HG03575 (cell line): ENCODE data around the gene PRDM5.

Experiments used
- ATAC-seq: cut with Tn5 transposase; IDR thresholded peaks from one replicate; pipeline ENCODE4 v1.9.1; 2021; ENCODE audit not compliant: unreplicated experiment, insufficient number of reproducible peaks, low FRiP score; ENCODE audit errors: extremely low read depth

PRDM5 gene

GRCh38 chr4:120864969-120865368, 57.6 kb downstream of the PRDM5 start:
- no peak for ATAC-seq

DNA sequence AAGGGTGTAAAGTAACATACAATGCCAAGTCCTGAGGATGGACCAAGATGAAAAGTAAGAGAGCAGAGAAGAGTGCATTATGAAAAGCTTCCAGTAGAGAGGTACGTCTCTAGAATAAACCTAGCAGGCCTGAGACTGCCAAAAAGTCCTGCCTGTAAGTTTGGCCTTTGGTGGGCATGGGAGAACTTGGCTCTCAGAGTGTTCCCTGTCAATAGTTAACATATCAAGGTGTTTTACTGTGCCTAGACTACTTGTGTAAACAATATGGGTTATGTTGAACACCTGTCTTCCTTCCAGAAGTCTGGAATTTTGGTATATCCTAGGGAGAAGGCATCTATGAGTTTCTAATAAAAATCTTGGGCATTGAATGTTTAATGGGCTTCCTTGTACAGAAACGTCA, 60.1 kb downstream of the PRDM5 start:
- no peak for ATAC-seq

- ATAC-seq, result no peak
These were observed 60.7 kb downstream of the PRDM5 start for GRCh38 chr4:120861852-120862251.

DNA sequence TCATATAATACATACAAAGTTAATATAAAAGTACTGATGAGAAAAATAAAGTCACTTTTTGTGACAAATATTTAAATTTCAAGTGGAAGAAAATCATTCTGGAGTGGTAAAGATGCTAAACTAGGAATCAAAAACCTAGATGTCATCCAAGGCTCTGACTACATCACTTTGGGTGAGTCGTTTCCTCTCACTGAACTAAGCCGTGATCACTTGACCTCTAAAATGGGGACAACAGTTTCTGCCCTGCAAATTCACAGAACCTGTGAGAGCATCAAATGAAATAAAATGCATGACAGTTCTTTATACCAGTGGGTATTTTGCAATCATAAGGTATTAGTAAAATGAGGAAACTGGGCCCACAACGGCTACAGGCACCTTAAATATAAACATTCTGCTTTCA, 63.8 kb downstream of the PRDM5 start:
- no peak for ATAC-seq

DNA sequence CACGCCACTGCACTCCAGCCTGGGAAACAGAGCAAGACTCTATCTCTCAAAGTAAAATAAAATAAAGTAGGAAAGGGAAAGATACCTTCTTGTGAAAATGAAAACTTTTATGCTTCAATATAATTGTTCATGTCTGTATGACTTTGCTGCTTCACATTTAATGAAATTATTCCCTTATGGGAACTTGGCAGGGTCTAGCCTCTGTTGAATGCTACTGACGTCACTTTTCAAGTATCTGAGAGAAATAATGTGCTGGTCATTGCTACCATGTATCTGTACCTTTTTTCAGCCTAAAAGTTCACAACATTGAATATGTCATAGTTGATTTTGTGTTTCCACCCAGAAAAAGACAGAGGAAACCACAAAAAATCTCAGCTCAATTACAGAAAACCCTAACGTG, 65.2 kb downstream of the PRDM5 start:
- no peak for ATAC-seq

DNA sequence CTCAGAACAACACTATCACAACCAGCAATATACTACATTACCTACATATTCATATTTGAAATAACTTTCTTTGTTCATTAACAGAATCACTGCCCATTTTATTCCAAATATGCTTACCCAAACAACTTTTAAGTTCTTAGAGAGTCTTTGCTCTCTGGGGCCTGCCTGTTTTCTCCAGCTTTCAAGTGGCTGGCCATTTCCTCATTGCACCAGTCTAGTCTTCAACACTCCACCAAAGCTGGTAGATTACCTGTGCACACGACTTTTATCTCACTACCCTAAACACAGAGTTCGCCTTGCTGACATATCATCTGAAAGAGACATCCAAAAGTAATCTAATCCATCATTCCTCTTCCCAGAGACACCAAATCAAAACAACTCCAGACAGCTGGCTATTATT, 66.2 kb downstream of the PRDM5 start:
- no peak for ATAC-seq

- ATAC-seq, result peak; percentile 95
These were observed 67.1 kb downstream of the PRDM5 start for GRCh38 chr4:120855307-120856001.

DNA sequence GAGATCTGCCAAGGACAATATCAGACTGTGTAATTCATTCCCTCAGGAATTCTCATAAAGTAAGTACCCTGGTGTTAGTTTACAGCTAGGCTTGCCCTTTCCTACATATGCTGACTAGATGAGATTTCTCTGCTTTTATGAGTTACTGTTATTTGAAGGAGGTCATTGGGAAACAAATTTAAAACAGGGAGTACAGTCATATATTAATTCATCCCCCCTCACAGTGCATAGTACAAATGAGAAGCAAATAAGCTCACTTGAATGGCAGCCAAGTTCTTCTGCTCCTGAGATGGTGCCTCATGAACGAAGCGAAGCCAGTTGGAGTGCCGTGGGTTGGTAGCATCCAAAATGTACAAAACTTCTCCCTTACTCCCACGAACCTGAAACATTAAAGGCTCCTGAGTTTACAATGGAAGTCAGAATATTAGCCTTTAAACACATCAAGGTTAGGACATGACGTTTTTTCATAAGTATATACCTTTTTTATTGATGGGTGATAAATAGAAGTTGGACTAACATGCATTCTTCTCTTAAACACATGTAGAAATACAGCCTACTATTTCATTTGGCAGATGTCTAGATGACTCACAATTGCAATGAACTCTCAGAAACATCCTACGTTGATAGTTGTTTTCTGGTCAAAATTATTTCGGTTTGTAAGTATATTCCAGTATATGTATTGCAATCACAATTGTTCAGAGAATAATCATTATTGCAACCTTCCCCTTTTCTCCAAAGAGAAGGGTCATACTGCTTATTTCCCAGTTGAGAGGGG, 69.2 kb downstream of the PRDM5 start:
- no peak for ATAC-seq

- ATAC-seq, result no peak
These were observed 72.4 kb downstream of the PRDM5 start for GRCh38 chr4:120850018-120850599.

- ATAC-seq, result no peak
These were observed 75.4 kb downstream of the PRDM5 start for GRCh38 chr4:120847019-120847582.

GRCh38 chr4:120844528-120844921, 78.0 kb downstream of the PRDM5 start:
- peak; percentile 89 for ATAC-seq

- no peak for ATAC-seq
These were observed 78.5 kb downstream of the PRDM5 start for GRCh38 chr4:120843849-120844527.

DNA sequence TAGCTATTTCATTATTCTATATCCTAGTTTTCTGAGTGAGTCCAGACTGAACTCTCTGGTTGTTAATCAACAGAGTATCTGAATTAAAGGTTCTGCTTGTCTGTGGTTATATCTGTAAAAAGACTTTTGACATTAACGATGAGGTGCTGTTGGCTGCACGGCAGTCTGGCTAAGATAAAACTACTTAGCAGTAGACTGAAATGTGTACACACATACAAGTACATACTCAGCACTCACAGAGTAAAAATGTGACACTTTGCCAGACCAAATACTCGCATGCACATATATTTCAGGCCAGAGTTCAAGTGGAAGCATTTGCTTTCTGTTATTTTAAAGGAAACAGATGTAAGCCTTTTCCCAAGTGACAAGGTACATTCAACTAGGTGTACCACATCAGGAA, 80.5 kb downstream of the PRDM5 start:
- no peak for ATAC-seq

GRCh38 chr4:120841580-120841979, 80.9 kb downstream of the PRDM5 start:
- ATAC-seq, result no peak

DNA sequence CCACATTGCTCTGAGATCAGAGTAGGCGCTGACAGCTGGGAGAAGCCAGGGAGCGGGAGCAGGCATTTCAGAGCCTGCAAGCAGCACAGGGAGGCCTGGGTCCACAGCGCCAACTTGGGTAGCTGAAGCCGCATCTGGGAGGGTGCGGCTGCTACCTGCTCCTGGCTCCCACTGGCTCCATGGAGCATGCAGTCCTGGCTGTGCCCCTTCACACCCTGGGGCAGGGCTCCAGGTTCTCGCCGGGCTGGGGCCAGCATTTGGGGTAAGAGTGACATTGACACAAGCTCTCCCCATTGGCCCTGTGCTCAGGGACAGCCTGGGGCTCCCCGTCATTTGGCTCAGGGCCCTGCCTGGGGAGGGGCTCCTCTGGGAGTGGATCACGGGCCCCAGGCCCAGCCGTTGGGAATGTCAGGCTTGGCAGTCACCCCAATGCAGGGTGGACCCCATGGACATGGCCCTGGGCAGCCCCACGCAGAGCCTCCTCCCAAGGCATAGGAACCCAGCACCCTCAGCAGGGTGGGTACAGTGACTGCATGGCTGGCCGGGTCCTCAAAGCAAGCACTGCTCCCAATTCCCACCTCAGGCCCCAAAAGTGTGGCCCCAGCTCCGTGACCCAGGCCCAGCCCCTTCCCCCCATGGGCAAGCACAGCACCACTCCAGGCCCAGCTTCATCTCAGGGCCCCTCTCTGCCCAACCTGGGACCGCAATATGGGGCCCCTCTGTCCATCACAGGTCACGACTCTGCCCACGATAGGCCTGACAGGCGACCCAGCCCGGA, 82.4 kb downstream of the PRDM5 start:
- no peak for ATAC-seq

- no peak for ATAC-seq
These were observed 83.1 kb downstream of the PRDM5 start for GRCh38 chr4:120839334-120839973.

DNA sequence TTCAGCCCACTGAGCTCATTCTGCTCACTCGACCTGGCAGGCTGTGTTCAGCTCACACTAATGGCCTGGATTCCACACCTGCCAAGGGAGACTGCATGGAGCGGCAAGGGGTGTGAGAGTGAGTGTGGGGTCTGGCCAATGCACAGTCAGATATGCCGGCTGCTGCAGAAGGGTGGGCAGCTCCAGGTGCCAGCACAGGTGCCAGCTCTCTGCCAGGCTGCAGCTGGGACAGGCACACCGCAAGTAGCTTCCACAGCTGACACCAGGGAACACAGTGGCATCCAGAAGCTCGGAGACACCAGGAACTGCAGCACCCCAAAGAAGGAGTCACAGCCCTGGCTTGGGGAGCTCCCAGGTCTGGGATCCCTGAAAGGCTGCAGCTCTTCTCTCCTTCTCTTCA, 83.7 kb downstream of the PRDM5 start:
- ATAC-seq, result no peak

DNA sequence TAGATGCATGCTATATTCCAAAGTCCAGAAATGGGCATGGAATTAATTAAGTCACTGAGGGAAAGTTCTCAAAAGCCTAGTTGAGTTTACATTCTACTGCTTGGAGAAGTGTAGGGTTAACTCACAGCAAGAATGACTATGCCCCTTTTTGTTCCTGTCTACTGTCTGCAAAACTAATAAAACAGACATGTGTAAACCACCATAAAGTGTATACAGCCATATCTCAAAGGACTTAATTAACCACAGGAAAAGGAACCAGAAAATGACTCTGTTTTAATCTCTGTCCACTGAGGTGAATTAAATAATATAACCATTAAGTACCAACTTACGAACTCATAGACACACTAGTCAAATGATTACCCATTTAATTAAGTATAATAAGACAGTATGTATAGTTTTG, 84.9 kb downstream of the PRDM5 start:
- ATAC-seq, result no peak
